ENCODE measurements around the gene PCGF6.
"Not testable (repeated sequence)": the region's sequence is repeated elsewhere in the genome, so short reads cannot be mapped to it uniquely, and the experiment has no call there.

The PCGF6 gene

GRCh38 chr10:103310197-103310596 is 40.7 kb downstream of the PCGF6 start:
- DNase-seq: no peak

GRCh38 chr10:103307594-103307993 is 43.3 kb downstream of the PCGF6 start:
- no peak for DNase-seq

GRCh38 chr10:103295374-103296015 is 55.4 kb downstream of the PCGF6 start:
- DNase-seq: no peak

GRCh38 chr10:103291588-103291987 is 59.4 kb downstream of the PCGF6 start:
- DNase-seq: no peak

DNA sequence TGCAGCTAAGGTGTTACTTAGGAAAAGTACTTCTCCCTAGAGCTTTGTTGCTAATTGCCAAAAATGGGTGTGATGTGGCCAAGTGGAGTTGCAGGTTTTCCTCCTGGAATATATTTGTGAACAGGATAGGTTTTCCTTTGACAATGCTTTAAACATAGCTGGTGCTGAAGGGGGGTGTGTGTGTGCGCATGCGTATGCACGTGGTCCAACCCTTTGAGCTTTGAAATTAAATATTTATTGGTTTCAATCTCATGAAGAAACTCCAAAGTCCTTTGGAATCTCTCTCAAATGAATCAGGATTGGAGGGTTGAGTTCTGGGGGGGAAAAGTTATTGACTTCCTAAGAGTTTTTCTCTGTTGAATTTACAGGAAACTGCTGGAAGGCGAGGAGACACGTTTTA is 62.9 kb downstream of the PCGF6 start:
- no peak for DNase-seq

GRCh38 chr10:103284170-103284569 is 66.8 kb downstream of the PCGF6 start:
- no peak for DNase-seq

- no peak for DNase-seq
Observed at GRCh38 chr10:103282961-103283360, 68.0 kb downstream of the PCGF6 start.

- no peak for DNase-seq
Observed at GRCh38 chr10:103281753-103282152, 69.2 kb downstream of the PCGF6 start.

DNA sequence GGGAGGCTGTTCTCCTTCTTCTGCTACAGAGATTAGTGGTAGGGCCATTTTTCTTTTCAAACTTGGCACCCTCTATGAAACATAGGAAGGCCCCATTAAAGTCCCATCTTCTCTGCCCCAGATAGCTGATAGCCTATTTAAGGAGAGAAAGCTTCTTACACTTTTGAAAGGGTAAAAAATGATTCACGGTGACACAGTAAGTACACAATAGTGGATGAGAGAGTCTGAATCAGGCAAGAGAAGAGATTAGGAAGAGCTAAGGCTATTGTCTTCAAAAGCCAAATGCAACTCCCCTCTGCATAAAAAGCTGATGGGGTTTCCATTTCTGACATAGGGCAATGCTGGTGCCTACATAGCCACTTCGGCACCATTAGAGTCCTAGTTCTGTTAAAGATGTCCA is 70.4 kb downstream of the PCGF6 start:
- DNase-seq: no peak

GRCh38 chr10:103280031-103280430 is 70.9 kb downstream of the PCGF6 start:
- no peak for DNase-seq

GRCh38 chr10:103278862-103279298 is 72.1 kb downstream of the PCGF6 start:
- DNase-seq: peak; percentile 41

DNA sequence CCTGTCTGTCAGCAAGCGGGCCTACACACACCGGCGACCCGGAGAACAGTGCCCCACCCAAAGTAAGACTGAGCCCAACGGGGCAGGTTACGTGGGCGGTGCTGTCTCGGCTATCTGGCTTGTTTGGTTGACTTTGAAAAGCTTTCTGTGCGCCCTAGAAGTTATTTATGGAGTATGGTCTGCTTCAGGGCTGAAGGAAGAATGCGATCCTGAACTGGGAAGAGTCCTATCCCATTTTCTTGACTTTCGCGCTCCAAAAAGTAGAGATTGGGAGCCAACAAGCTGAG is 72.5 kb downstream of the PCGF6 start:
- DNase-seq: no peak

- no peak for DNase-seq
Observed at GRCh38 chr10:103277713-103278536, 73.0 kb downstream of the PCGF6 start.

DNA sequence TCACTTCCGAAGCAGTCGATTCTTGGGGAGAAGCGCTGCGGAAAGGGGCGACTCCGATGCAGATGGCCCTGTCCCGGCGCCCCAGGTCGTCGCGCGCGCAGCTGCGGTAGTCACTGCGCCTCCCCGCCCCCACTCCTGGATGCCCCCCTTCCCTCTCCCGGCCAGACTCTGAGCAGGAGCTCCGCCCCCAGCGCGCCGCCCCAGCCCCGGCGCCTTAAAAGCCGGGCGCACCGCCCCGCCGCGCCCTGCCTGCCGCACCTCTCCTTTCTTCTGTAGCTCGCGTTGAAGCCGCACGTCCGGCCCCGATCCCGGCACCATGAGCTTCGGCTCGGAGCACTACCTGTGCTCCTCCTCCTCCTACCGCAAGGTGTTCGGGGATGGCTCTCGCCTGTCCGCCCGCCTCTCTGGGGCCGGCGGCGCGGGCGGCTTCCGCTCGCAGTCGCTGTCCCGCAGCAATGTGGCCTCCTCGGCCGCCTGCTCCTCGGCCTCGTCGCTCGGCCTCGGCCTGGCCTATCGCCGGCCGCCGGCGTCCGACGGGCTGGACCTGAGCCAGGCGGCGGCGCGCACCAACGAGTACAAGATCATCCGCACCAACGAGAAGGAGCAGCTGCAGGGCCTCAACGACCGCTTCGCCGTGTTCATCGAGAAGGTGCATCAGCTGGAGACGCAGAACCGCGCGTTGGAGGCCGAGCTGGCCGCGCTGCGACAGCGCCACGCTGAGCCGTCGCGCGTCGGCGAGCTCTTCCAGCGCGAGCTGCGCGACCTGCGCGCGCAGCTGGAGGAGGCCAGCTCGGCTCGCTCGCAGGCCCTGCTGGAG is 73.8 kb downstream of the PCGF6 start, which contains the start of gene INA:
TSS of gene INA (plus strand) at position 243 of the 817 bp plus-strand sequence. CDS start at position 317, 74 bp downstream.
- no peak for DNase-seq

DNA sequence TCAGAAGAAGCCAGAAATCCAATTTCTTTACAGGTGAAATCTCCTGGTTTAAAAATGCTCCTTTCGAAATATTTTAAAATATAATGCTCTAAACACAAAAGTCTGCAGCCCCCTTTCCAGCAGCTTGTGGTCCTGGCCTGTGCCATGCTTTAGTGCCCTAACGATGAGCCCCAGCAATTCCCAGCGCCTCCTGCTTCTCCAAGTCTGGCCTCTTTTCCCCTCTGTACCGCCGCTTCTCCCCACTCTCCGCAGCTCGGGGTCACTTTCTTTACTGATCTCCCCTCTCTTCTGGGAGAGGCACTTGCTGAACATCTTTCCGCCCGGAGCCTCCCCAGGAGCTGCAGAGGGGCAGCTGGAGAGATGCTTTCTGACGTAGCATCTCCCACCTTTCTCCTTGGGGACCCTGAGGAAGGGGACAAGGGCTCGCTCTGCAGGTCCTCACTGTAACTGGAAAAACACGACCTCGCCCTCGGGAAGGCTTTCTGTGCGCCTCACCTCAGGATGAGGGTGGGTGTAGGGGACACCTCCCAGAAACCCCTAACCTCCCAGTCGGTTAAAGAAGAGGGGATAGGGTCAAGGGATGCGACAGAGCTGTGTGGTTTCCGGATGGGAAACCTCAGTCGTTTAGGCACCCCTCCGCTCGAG is 74.6 kb downstream of the PCGF6 start:
- no peak for DNase-seq

DNA sequence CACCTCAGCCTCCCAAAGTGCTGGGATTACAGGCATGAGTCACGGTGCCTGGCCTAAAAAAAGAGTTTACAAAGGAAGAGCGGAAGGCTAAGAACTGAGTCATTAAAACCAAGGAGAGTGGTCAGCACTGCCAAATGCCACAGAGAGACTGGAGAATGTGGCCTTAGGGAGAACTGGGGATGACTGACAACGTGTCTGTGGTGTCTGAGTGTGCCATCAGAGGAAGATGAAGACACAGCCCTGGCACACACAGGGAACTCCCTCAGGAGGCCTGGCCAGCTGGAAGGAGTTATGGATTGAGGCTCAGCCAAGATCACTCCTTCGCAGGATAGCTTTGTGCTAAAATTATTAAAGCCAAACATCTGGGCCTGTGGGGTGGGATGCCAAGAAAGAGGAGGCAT is 77.9 kb downstream of the PCGF6 start:
- no peak for DNase-seq

DNA sequence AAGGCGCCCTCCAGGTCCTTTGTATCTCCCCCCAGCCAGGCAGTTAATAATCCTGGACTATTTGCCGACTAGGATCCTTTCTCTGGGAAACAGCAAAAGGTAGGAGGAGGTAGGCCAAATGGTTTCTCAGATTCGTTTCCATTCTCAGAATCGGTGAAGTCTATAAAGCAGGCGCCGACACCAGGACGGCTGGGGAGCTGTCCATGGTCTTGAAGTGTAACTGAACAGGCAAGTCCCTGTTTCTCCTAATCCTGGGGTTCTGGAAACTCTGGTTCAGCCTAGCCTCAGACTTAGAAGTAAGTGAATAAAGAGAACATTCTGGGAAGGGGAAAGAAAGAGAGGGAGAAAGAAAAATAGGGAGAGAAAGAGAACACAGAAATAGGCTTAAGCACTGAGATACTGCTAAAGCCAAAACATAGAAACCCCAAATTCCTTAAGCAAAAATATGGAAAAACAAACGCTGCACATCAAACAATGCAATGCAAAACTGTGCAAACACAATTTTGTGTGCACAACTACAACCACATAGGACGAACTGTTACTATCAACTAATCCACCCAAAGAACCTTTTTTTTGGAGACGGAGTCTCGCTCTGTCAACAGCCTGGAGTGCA is 85.1 kb downstream of the PCGF6 start:
- peak; percentile 30 for DNase-seq

- DNase-seq: no peak
Observed at GRCh38 chr10:103262229-103262628, 88.7 kb downstream of the PCGF6 start.

DNA sequence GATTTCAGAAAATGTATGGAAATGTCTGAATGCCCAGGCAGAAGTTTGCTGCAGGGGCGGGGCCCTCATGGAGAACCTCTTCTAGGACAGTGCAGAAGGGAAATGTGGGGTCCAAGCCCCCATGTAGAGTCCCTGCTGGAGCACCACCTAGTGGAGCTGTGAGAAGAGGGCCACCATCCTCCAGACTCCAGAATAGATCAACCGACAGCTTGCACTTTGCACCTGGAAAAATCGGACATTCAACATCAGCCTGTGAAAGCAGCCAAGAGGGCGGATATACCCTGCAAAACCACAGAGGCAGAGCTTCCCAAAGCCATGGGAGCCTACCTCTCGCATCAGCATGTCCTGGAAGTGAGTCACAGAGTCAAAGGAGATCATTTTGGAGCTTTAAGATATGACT is 91.0 kb downstream of the PCGF6 start:
- no peak for DNase-seq

- not testable (repeated sequence) for DNase-seq
Observed at GRCh38 chr10:103258928-103259327, 92.0 kb downstream of the PCGF6 start.

- no peak for DNase-seq
Observed at GRCh38 chr10:103257812-103258211, 93.1 kb downstream of the PCGF6 start.

DNA sequence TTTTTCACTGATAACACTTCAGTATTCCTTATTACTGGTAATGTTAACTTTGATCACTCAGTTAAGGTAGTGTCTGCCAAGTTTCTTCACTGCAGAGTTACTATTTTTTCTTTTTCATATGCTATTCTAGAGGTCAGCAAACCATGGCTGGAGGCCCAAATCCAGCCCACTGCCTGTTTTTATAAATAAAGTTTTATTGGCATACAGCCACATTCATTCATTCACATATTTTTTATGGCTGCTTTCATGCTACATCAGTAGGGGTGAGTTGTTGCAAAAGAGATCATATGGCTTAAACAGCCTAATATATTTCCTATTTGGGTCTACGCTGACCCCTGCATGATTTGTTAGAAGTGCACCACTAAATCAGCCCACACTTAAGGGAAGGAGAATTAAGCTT is 94.3 kb downstream of the PCGF6 start:
- no peak for DNase-seq

Data from CD4-positive, alpha-beta T cell treated with Interleukin-17A for 4 hours (primary cell).